Superior temporal gyrus (tissue), 1 donor: ENCODE data around the gene TTC23L.
A peak's percentile ranks its signal among the peaks of the same experiment; 100 is the strongest.

Source experiments
- DNase-seq: peaks from one replicate; pipeline ENCODE4 v3.0.0-alpha.2; 2016; ENCODE audit errors: extremely low spot score

Gene TTC23L

GRCh38 chr5:34833090-34833489 is 5.9 kb upstream of the TTC23L start:
- no peak for DNase-seq

GRCh38 chr5:34833976-34834793 is 4.8 kb upstream of the TTC23L start:
- no peak for DNase-seq

- DNase-seq, result no peak
Measured at GRCh38 chr5:34834794-34835089, 4.2 kb upstream of the TTC23L start.

- DNase-seq, result no peak
Measured at GRCh38 chr5:34835664-34836063, 3.3 kb upstream of the TTC23L start.

GRCh38 chr5:34841816-34842215 is 2.9 kb downstream of the TTC23L start:
- no peak for DNase-seq

GRCh38 chr5:34842554-34842953 is 3.6 kb downstream of the TTC23L start:
- no peak for DNase-seq

GRCh38 chr5:34843497-34843896 is 4.5 kb downstream of the TTC23L start:
- DNase-seq, result no peak

GRCh38 chr5:34844106-34844505 is 5.1 kb downstream of the TTC23L start:
- no peak for DNase-seq

GRCh38 chr5:34844999-34845398 is 6.0 kb downstream of the TTC23L start:
- DNase-seq, result no peak

- DNase-seq, result no peak
Measured at GRCh38 chr5:34847056-34847455, 8.1 kb downstream of the TTC23L start.

GRCh38 chr5:34847552-34847951 is 8.6 kb downstream of the TTC23L start:
- DNase-seq, result no peak

- no peak for DNase-seq
Measured at GRCh38 chr5:34848230-34848629, 9.3 kb downstream of the TTC23L start.

GRCh38 chr5:34849253-34849652 is 10.3 kb downstream of the TTC23L start:
- no peak for DNase-seq

- DNase-seq, result no peak
Measured at GRCh38 chr5:34854459-34855174, 15.7 kb downstream of the TTC23L start.

GRCh38 chr5:34857161-34857560 is 18.2 kb downstream of the TTC23L start:
- DNase-seq, result no peak

GRCh38 chr5:34857894-34858293 is 18.9 kb downstream of the TTC23L start:
- DNase-seq, result no peak

- DNase-seq, result no peak
Measured at GRCh38 chr5:34858790-34859189, 19.8 kb downstream of the TTC23L start.

- DNase-seq, result no peak
Measured at GRCh38 chr5:34859253-34859652, 20.3 kb downstream of the TTC23L start.

GRCh38 chr5:34863946-34864345 is 25.0 kb downstream of the TTC23L start:
- DNase-seq, result no peak

- DNase-seq, result no peak
Measured at GRCh38 chr5:34865091-34865490, 26.1 kb downstream of the TTC23L start.

GRCh38 chr5:34866989-34867471 is 28.1 kb downstream of the TTC23L start:
- no peak for DNase-seq

GRCh38 chr5:34867660-34868059 is 28.7 kb downstream of the TTC23L start:
- peak; percentile 57 for DNase-seq

- no peak for DNase-seq
Measured at GRCh38 chr5:34868791-34869190, 29.8 kb downstream of the TTC23L start.
